GM20431 (cell line): ENCODE measurements around the gene WDFY4.

Source experiments
- in situ Hi-C: fragments of 300-500 bp; cut with MseI, MboI; formaldehyde crosslinking; loops from one replicate; pipeline ENCODE4 v1.15.0; 2020; ENCODE audit warnings: low sequenced_read_pairs; ENCODE audit not compliant: unreplicated experiment

The WDFY4 gene

DNA sequence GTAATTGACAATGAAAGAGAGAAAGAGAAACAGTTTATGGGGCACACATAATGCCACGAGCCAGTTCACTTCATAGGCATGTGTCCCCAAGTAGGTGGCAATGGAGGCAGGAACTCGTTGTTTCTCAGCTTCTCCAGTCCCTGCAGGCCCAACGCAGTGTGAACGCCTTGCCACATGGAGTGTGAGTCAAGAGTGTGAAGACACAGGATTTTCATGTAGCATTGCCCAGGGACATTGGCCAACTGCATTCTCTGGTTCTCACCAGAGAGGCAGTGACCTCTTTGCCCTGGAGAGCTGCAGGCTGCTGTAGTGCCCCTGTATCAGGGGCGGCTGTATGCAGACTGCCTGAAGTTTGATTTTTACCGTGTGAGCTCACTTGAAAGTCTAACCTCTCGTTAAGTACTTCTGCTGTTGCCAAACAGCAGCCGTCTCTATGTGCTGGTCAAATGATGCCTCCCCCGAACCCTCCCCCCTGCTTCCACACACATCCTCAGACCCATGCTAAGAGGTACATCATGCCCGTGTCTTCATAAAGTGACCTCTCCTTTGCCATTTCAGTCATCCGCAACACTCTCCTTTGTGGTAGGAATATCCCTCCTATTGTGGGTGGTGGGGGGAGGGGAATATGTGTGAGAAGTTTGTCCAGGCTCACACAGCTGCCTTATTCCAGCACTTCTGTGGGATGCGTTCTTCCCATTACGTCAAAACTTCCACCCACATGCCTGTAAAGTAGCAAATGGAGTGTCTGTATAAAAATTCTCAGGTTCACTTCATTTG is 242.3 kb downstream of the WDFY4 start:
- in situ Hi-C loops: no loop called here

DNA sequence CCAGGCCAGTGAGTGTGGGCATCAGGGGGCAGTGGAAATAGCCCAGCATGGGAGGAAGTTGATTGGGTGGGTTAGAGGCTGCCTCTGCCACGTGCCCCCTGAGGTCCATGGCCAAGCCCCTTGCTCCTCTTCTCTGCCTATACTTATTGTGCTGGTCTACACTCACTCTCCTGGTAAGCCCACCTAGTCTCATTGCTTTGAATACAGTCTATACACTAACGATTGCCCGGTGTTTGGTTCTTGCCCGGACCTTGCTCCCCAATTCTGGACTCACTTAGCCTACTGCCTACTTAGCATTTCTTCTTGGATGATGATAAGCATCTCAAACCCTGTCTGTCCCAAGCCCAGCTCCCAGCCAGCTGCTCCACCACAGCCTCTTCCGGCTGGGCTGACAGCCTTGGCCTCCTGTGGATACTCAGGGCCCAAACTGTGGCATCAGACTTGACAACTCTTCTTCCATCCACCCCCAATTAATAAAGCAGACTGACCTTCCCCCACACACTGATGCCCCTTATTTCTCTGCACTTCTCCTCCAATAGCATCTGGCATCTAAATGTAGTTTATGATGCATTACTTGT is 244.8 kb downstream of the WDFY4 start:
- in situ Hi-C loops: no loop called here

DNA sequence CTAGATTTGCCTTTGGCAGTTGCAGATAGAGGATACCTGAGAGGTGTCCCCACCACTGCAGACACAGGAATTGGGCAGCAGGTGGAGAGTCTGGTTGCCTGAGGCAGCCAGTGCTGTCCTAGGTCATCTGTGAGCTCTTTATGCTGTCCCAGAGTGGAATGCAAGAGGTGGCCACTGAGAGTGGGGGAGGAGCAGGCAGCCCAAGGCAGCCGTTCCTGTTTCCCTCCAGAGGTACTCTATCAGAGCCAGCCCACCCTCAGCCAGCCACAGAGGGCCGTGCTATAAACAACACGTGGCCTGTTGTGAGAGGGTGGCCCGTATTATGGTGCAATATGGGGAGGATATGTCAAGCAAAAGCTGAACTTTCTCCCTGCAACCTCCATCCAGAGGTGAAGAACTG is 246.5 kb downstream of the WDFY4 start:
- in situ Hi-C loops: no loop called here

DNA sequence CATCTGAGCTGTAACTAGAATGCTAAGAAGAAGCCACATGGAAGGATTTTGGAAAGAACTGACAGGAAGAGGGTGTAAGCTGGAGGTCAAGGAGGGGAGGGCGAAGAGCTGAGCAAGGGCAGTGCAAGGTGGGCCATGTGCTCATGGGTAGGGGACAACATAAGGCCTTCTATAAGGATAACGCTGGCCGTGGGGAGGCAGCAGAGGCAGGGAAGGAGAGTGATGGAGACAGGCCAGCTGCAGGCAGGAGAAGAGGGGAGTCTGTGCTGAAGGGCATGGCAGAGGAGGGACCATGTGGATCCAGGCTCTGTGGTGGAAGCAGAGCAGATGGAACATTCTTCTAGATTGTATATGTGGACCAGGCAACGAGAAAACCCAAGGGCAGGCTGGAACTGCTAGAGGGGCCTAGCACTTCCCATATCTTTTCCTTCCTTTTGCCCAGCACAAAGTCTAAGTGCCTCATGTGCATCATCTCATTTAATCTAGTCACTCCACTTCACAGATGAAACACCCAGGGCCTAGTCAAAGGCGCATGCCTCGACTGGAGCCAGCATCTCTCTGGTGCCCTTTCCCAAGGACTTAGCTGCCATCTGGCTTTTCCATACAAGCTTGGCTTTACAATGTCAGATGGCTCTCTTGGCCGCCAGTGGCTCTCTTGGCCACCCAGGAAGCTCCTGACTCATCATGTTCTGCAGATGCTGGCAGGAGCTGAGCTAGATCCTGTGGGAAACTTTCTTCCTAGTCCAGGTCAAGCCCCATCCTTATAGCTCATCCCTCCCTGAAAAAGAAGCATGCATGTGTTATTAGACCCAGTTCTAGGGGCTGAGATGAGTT is 248.4 kb downstream of the WDFY4 start:
- in situ Hi-C loops: no loop called here

DNA sequence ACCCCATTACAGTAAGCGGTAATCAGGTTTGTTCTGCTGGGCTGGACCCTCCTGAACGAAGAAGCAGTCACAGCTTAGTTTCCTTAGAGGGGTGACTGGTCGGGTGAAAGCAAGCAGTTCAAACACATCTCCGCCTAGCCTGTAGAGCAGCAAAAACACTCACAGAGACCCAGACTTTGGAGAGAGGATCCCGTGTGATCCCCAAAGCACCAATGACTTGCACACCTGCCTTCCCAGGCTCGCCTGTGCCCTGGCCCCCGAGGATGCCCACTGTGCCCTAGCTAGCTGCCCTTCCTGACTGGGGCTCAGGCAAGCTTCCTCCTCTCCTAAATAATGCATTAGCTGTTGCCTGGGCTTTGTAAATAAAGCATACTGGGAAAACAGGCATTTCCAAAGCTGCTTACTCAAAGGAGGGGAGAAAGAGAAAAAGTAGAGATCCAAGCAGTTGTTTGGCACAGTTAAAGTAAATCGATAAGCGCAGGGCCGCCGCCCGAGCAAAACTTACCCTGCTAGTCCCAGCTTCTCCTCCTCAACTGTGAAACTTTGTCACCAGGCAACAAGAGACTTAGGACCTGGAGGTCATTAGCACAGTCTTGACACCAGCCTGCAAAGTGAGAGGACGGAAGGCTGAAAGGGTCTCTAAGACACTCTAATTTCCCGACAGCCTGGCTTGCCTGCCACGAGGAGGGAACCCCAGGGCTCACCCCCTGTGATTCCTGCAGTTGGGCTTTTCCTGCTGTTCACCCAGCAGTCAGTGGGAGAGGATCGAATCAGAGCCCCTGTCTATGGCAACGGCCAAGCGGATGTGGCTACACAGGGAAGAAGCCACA is 250.2 kb downstream of the WDFY4 start:
- in situ Hi-C loops: no loop called here

DNA sequence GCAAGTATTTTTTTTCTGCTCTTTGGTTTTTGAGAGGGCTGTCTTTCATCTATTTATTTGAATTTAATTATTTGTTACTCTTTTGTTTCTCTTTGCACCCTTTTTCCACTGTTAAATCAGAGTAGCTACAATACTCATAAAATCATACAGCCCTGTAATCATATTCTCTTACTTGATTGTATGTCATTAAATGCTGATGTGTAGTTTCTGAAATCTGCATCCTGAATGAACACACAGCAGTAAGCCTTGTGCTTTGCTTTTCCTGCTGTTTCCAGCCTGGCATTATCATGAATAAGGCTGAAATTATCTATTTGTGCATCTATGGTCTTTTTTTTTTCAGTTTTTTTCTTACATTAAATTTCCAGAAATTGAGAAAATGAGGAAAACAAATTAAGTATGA is 250.9 kb downstream of the WDFY4 start:
- in situ Hi-C loops: no loop called here

DNA sequence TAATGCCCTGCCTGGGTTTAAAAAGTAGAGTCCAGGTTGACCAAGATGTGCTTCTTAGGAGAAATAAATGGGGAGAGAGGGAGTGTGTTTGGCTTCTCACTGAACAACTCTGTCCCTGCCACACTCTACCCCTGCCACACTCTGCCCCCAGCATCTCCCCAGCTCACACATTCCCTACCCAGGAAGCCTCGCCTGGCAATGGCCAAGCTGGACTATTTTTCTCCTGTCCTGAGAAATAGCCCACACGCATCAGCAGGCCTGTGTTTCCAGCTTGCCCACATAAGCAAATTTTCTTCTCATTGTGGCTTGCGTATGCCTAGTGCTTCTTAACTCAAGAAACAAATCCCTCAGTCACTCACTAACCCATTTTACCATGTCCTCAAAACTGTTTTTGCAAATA is 253.1 kb downstream of the WDFY4 start:
- in situ Hi-C loops: no loop called here

DNA sequence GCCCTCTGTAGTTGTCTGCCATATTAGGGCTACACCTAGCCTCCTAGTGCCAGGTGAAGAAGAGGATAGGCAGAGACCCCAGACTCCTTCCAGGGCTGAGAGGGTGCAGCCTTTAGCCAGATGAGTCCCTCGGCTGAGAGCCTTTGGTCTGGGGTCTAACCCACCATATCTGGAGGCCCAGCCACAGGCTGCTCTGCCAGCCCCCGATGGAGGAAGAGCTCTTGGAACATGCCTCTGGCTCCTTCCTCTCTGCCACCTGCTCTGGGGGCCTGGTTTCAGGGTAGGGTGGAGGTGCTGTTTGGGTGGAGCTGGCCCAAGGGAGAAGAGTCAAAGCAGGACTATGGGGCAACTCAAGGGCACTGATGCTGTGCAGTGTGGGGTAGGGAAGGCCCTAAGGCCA is 253.6 kb downstream of the WDFY4 start:
- in situ Hi-C loops: no loop called here

DNA sequence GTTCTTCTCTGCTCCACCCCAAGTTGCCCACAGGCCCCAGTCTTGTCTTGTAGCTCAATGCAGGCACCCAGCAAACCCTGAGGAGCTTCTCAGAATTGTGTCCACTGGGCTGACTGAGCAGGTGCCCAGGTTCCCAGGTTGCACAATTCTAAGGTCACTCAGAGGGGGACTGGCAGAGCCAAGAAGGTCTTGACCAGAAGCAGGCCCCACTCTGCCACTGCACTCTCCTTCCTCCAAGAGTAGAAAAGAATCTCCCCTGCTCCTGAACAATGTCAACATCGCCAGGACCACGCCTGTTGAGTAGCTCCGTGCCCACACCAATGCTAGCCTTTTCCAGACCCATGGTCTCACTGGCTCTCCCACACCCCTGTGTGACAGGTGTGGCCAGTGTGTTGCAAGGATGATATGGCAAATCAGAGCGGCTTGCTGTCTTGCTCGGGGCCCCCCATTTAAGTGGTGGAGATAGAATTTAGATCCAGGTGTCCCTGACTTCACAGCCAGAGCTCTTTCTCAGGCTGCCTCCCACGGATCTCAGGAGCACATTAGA is 254.4 kb downstream of the WDFY4 start:
- in situ Hi-C loops: no loop called here

DNA sequence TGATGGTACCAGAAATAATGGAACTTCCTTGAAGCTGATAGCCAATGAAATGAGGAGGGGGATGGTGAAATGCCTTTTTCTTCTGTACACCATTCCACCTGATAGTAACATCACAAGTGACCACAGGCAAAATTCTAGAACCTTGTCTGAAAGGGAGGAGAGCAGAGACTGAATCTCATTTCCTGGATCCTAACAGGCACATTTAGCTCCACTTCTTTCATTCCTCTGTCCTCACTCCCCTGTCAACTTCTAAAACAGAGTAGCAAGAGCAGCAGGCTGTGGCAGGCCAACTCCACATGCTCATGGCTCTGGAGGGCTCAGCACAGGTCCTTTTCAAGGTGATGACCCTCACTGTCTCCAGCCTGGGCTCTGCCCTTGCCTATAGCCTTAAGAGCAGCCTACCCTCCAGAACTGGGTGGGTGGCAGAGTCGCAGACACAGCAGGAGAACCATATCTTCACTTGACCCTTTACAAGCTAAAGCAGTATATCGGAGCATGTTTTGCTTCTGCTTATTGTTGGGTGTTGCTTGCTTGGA is 255.2 kb downstream of the WDFY4 start, which contains the start of gene LRRC18:
LRRC18 (minus strand) TSS at position 51 of the 536 bp plus-strand sequence. CDS start 25,685 bp downstream, outside the sequence.
- in situ Hi-C loops: no loop called here

DNA sequence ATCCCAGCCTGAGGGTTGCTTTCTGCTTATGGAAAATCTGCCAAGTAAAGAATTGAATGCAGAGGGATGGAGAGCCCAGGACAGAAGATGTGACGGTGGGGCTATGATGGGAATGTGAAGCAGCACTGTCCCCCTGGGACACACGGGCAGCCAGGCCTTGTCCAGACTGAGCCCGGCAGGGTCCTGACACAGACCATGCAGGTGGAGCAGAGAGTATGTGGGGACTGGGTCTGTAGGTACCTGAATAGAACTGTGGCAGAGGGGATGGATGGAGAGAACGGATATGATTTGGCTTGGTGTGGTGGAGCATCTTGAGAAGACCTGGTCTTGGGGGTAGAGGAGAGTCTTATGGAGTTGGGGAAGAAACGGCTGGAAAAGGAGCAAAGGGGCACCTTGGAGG is 255.7 kb downstream of the WDFY4 start:
- in situ Hi-C loops: no loop called here

DNA sequence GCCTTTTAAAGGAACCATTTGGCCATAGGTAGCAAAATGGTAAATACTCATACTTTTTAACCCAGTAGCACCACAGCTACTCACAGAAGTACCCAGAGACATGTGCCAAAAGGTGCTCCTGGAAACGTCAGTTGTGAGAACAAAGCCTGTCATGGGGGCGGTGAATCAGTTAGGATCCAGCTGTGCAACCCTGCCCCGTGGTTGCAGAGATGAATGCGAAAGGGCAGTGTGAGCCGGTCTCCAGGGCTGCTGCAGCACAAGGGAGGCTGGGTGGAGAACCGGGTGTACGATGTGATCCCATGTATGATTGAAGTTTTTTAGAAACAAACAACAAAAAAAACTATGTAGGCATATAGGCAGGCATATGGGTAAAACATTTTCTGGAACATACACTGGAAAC is 256.3 kb downstream of the WDFY4 start:
- in situ Hi-C loops: no loop called here

DNA sequence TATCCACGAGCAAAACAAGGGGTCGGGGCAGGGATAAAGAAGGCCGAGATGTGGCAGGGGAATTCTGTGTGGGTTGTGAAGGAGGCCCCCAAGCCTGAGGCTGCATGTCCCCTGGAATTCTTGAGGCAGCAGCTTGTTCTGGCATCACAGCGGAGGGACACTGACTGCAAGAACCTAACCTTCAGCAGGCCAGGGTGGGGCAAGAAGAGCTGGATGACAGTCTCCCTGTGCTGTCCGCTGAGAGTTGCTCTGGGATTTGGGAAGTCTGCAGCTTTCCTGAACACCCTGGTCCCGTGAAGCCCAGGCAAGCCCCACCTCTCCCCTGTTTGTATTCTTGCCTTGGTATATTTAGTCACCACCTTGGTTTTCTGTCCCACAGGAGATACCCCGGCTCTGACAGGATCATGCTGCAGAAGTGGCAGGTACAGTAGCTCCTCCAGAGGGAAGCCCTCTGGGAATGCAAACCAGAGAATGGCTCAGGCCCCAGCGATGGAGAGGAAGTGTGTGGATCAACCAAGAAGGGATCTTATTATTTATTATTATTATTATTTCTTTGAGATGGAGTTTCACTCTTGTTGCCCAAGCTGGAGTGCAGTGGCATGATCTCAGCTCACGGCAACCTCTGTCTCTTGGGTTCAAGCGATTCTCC is 256.9 kb downstream of the WDFY4 start:
- in situ Hi-C loops: no loop called here

DNA sequence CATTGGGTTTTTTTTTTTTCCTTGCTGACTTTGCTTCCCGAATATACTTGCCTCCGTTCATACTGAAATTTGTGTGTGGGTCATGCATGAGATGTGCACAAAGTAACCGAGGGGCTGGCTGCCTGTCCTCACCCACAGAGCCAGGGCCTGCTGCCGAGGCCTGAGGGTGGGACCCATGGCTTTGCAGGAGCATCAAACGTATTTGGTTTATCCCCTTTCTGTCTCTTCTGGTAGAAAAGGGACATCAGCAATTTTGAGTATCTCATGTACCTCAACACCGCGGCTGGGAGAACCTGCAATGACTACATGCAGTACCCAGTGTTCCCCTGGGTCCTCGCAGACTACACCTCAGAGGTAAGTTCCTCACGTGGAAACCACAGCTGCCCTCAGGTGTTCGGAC is 258.4 kb downstream of the WDFY4 start:
- in situ Hi-C loops: no loop called here

DNA sequence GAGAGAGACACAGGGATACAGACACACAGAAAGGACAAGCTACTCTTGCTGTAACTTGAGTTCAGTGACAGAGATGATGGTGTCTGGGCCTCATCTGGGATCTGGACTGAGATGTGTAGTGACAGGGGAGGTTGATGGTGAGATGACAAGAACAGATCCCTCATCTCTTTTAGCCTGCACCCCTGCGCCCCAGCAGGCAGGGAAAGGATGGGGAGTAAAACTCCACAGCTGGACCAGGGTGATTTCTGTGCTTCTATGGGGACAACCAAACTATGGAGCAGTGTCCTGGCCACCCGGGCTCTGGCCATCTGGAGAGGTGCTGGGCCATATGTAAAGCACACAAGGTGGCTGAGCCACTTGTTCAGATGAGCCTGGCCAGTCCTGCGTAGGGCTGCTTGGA is 259.5 kb downstream of the WDFY4 start:
- in situ Hi-C loops: no loop called here

DNA sequence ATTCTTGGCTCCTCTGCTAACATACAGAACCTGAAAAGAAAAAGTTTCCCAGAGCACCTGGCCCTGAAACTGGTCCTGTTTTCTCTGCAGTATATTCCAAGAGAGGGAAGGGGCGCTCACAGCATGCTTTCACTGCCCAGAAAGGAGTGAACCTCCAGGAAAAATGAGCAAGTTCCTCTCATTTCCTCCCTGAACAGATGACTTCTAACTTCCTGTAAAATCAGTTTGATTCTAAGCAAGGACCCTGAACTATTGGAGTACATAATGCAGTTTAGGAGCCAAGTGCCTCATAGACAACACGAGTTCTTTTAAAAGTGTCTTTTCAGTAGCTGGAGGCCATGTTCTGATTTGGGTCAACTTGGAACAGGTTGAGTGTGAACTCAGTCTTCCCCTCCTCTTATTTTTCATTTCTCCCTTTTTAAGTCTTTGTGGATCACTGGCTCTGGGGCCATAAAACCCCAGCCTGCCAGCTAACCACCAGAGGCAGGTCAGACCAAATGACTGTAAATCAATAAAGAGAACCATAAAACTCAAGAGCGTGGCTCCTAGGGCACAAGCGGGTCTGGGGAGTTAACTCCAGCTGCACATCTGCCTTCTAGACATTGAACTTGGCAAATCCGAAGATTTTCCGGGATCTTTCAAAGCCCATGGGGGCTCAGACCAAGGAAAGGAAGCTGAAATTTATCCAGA is 260.9 kb downstream of the WDFY4 start:
- in situ Hi-C loops: no loop called here

DNA sequence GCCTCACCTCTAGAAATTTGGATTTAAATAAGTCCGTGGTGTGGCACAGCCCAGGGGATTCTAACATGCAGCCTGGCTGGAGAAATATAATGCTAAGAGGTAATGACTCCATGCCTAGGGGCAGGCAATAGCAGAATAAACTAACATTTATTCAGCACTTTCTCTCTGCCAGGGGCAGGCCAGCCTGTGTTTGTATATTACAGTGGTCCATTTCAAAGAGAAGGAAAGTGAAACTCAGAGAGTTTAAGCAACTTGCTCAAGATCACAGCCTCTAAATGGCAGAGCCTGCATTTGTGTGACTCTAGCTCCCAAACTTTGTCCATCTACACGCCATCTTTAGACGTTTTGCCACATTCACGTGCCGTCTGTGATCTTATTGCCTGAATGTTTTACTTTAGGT is 261.7 kb downstream of the WDFY4 start:
- in situ Hi-C loops: no loop called here

DNA sequence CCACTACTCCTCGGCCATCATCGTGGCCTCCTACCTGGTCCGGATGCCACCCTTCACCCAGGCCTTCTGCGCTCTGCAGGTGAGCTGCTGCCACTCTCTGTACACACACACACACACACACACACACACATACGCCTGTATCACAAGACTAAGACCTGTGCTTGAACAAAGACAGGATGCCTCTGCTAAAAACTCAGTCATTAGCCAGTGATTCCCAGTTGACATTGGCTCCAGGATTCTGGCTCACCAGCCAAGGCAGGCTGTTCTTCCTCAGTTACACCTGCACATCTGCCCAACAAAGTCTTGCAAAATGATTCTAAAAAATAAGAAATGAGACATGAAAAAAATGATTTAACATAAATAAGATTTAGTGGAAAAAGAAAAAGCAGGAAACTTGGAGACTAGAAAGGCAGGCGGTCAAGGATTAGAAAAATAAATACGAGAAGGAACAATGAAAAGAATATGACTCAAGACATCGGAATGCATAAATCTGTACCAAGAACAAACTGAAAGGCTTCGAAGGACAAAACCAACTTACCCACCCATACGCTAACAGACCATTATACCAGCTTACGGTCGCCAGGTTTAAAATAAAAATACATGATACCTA is 262.3 kb downstream of the WDFY4 start:
- in situ Hi-C loops: no loop called here
